Stimulated activated naive CD8-positive, alpha-beta T cell treated with anti-CD3 and anti-CD28 coated beads, Interleukin-15, Interleukin-2, amounts not matched to agents 100 U/mL and 50 U/mL, for 24 hours (primary cell): ENCODE data around the gene LIPC.

Experiments used
- ATAC-seq: fragments of 150-1000 bp; cut with Tn5 transposase; one replicate; pipeline ENCODE4 v1.10.0; 2021
- DNase-seq: peaks from one replicate; pipeline ENCODE4 v3.0.0; 2021

Gene LIPC

GRCh38 chr15:58436552-58436951 lies 4.8 kb downstream of the LIPC start:
- DNase-seq, result no peak
- ATAC-seq, result no peak

GRCh38 chr15:58437531-58438105 lies 5.8 kb downstream of the LIPC start:
- no peak for DNase-seq
- no peak for ATAC-seq

GRCh38 chr15:58438111-58438510 lies 6.3 kb downstream of the LIPC start:
- no peak for ATAC-seq
- DNase-seq, result no peak

- ATAC-seq (peak; percentile 73), DNase-seq (no peak)
Observed at GRCh38 chr15:58438956-58439355, 7.2 kb downstream of the LIPC start.

DNA sequence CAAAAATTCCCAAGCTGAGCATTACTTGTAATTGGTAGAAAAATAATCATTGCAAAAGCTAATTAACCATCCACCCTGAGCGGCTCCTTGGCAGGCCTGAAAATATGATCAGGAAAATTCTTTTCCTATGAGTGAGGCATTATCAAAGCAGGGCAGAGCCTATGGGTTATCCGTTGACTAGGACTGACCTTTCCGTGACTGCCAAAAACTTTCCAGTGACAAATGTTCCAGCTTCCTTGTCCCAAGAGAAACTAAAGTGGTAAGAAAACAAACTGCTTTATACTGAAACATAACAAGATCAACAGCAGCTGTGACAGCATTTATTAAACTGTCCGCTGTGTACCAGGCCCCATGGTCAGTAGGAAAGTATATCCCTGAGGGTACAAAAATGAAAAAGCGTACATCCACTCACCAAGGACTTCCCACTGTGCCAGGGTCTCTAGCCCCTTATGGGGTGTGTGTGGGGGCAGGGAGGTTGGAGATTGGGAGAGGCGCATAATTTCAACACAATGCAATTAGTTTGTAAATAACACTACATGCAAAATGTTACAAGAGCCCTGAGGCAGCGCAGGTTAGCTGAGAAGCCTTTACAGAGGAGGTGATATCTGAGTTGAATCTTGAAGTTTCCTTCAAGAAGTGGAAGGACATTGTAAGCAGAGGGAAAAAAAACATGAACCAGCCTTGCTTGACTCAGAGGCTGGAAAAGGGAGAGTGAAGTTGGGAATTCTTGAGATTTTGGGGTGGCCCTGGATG lies 8.5 kb downstream of the LIPC start:
- no peak for ATAC-seq
- no peak for DNase-seq

- ATAC-seq (peak; percentile 35), DNase-seq (no peak)
Observed at GRCh38 chr15:58440922-58441321, 9.1 kb downstream of the LIPC start.

DNA sequence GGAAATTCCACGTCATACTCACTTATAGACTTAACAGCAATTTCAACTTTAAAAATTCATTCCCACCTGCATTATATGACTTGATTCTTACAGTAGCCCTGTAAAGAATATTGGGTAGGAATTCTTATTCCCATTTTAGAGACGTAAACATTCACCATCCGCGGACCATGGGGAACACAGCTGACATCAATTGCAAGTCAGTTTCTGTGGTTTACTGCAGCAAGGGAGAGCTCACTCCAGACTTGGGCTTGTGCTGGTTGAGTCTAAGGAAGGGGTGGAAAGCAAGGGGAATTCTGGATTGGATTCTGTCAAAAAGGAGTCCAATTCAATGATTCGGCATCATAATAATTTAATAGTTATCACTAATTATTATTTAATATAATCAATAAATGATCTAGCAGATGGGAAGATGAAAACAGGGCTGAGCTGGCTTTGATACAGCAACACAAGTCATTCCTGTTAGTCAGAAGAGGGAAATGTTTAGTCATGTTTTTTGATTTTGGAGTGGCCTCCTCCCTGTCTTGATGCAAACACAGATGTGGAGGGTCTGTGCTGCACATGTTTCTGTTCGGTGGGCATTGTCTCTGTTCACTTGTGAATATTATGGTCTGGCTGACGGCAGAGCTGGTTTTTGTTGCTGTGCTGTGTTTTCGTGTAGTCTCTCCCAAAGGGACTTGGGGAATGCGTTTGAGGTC lies 9.7 kb downstream of the LIPC start:
- DNase-seq, result no peak
- ATAC-seq, result peak; percentile 66

GRCh38 chr15:58442122-58442521 lies 10.3 kb downstream of the LIPC start:
- no peak for DNase-seq
- no peak for ATAC-seq

GRCh38 chr15:58443308-58443707 lies 11.5 kb downstream of the LIPC start:
- DNase-seq (no peak), ATAC-seq (no peak)

GRCh38 chr15:58444056-58444455 lies 12.3 kb downstream of the LIPC start:
- ATAC-seq (no peak), DNase-seq (no peak)

GRCh38 chr15:58444658-58445332 lies 13.0 kb downstream of the LIPC start:
- ATAC-seq, result no peak

GRCh38 chr15:58445865-58446264 lies 14.1 kb downstream of the LIPC start:
- ATAC-seq (no peak), DNase-seq (no peak)

More at GRCh38 chr15:58444658-58445332, 13.0 kb downstream of the LIPC start:
- no peak for DNase-seq

DNA sequence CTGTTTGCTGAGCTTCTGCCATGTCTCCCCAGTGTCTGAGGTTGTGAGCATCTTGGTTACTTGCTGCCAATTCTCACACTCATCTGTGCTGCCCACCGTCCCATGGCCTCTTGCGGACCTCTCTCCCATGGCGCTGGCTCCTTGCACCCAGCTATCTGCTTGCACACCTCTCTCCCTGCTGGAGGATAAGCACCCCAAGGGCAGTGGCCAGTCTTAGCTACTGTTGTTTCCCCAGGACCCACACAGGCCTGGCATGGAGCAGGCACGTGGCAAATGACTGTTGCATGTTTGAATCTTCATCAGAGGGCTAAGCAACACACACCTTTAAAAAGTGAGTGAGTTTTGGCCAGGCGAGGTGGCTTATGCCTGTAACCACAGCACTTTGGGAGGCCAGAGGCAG lies 14.7 kb downstream of the LIPC start:
- ATAC-seq, result no peak

DNA sequence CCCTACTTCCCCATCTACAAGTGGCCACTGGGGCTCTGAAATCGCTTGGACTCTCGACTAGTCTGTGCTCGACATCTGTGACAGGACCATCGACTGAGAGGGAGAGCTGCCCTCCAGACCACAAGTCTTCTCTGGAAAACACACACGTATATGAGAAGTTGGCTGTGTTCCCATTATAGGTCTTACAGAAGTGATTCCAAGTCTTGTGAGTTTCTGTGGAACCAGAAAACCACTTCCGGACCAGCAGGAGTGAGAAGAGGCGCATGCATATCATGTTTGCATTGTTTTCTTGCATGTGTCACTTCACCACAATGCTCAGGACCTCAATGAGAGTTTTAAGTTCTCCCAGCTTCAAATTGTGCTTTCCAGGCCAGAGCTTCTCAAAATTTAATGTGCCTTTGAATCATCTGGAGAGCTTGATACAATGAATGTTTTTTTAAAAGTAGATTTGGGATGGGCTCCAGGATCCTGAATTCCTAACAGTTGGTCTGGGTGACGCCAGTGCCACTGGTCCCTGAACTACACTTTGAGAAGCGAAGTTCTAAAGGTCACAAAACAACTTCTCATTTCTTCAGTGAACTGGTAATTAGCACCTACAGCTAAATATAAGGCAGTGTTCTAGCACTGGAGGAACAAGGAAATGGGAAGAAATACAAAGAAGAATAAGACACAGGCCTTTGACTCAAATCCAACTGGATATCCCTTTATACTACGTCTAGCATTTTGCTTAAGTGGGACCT lies 15.7 kb downstream of the LIPC start:
- ATAC-seq, result no peak
- no peak for DNase-seq

More for the DNA sequence above, 14.7 kb downstream of the LIPC start:
- DNase-seq, result no peak

DNA sequence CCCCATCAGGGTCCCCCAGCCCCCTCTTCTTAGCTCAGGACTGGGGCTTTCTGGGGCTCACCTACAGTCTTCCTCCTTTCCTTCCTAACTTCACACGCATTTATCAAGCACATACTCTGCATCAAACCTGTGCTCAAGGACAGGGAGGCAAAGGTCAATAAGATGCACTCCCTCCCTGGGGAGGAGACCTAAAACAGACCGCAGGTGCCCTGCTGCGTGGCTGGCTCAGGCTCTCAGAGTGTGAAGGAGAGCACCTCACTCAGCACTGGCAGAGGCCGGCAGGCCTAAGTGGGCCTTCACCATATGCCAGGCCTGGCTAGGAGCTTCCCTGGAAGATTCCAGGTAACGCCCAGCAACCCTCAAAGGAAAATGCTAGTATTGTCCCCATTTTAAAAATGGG lies 16.5 kb downstream of the LIPC start:
- no peak for DNase-seq

DNA sequence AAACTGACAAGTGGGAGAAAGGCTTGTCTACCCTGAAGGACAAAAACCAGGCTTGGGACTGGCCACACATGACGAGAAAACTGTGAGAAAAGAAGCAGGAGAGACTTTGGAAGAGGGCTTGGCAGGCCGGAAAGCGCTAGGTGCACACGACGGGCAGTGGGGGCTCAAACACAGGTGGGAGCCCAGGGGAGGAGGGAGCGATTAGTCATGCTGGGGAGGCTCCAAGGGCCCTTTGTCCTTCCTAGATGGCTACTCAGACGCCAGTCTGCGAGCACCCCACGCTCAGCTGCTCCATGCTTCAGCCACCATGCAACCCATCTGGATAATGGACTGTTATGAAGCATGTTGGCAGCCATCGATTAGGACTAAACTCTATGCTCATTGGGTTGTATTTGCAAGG lies 17.1 kb downstream of the LIPC start:
- no peak for ATAC-seq

More for the DNA sequence above, 16.5 kb downstream of the LIPC start:
- ATAC-seq, result no peak

GRCh38 chr15:58451826-58452225 lies 20.0 kb downstream of the LIPC start:
- no peak for DNase-seq

More for the DNA sequence above, 17.1 kb downstream of the LIPC start:
- DNase-seq, result no peak

DNA sequence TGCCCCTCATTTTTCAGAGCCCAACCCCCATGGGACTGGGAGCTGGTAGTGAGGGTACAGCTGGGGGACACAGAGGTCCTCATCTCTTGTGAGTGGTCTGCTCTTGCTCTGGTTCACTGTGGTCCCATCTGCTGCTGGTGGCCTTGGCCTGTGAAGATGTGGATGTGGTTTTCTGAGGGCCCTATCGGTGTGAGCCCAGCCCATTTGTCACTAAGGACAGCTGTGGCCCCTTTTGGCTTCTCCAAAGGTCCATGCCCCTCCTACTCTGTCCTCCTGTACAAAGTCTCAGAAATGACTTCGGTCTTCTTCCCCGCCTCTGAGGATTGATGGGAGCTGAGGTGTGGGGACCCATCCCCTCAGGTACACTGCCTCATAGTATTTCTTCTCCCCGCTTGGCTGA lies 21.0 kb downstream of the LIPC start:
- ATAC-seq, result no peak

More at GRCh38 chr15:58451826-58452225, 20.0 kb downstream of the LIPC start:
- no peak for ATAC-seq

GRCh38 chr15:58453931-58454793 lies 22.4 kb downstream of the LIPC start:
- peak; percentile 72 for DNase-seq
- peak; percentile 78 for ATAC-seq

More for the DNA sequence above, 21.0 kb downstream of the LIPC start:
- no peak for DNase-seq

GRCh38 chr15:58454950-58455401 lies 23.2 kb downstream of the LIPC start:
- ATAC-seq (no peak), DNase-seq (no peak)

GRCh38 chr15:58457466-58457965 lies 25.7 kb downstream of the LIPC start:
- peak; percentile 67 for DNase-seq

More at GRCh38 chr15:58457466-58457965, 25.7 kb downstream of the LIPC start:
- ATAC-seq, result peak; percentile 78
